Measurements from ENCODE around the gene FN3KRP.

FN3KRP gene

GRCh38 chr17:82776454-82776853, 59.9 kb downstream of the FN3KRP start:
- FAIRE-seq, result no peak
- TF ChIP-seq, protein P1, sequence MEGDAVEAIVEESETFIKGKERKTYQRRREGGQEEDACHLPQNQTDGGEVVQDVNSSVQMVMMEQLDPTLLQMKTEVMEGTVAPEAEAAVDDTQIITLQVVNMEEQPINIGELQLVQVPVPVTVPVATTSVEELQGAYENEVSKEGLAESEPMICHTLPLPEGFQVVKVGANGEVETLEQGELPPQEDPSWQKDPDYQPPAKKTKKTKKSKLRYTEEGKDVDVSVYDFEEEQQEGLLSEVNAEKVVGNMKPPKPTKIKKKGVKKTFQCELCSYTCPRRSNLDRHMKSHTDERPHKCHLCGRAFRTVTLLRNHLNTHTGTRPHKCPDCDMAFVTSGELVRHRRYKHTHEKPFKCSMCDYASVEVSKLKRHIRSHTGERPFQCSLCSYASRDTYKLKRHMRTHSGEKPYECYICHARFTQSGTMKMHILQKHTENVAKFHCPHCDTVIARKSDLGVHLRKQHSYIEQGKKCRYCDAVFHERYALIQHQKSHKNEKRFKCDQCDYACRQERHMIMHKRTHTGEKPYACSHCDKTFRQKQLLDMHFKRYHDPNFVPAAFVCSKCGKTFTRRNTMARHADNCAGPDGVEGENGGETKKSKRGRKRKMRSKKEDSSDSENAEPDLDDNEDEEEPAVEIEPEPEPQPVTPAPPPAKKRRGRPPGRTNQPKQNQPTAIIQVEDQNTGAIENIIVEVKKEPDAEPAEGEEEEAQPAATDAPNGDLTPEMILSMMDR (IDR thresholded peaks at IDR 0.05; ENCODE audit: insufficient read depth, missing control alignments), result no peak
- DNase-seq (ENCODE audit: insufficient read length, low spot score), result no peak

Data from D721Med (cell line).